Mesothelial cell of epicardium (in vitro differentiated cells): Measurements from ENCODE around the gene ZNF79. TPM values are rescaled to one million over a fixed set of nuclear protein-coding genes. Genes with fewer than 3 reads are reported as not detected.

ENCODE experiments used
- DNase-seq, 2 experiments: peaks; one replicate each; pipeline ENCODE4 v3.0.0; 2021; ENCODE audit warnings: low spot score in 2 of 2; ENCODE audit not compliant: unreplicated experiment in 2 of 2
- H3K27ac Mint-ChIP-seq: 2 replicates; pipeline ENCODE4 v1.8.0; 2021; ENCODE audit warnings: mixed read lengths
- H3K27me3 Mint-ChIP-seq: 2 replicates; pipeline ENCODE4 v1.8.0; 2021; ENCODE audit warnings: low read depth, mixed read lengths
- H3K36me3 Mint-ChIP-seq: 2 replicates; pipeline ENCODE4 v1.8.0; 2021; ENCODE audit warnings: mixed read lengths
- H3K4me1 Mint-ChIP-seq: 2 replicates; pipeline ENCODE4 v1.8.0; 2021; ENCODE audit warnings: mixed read lengths
- H3K4me3 Mint-ChIP-seq: 2 replicates; pipeline ENCODE4 v1.8.0; 2021; ENCODE audit warnings: mild to moderate bottlenecking, moderate library complexity, mixed read lengths
- H3K9me3 Mint-ChIP-seq: 2 replicates; pipeline ENCODE4 v1.8.0; 2021; ENCODE audit warnings: mixed read lengths
- CTCF ChIP-seq: fragments of 200-600 bp; sonication (generic); IDR thresholded peaks from one replicate; pipeline ENCODE4 v1.5.0; 2021; ENCODE audit warnings: antibody characterized with exemption; ENCODE audit not compliant: unreplicated experiment
- total RNA-seq: library from RNA; stranded (reverse); gene quantifications from 3 replicates; pipeline ENCODE4 v1.2.1, GENCODE V29; 2021

Gene ZNF79
- total RNA-seq, 1 donor from 2014 or later: 11.0 TPM

- H3K4me3 Mint-ChIP-seq: no peak overlapping the region
- H3K36me3 Mint-ChIP-seq: peaks cover 21% of the 10 kb centered on the region
- H3K27me3 Mint-ChIP-seq: no peaks in the 10 kb centered on the region
- no peaks in the 10 kb centered on the region for H3K4me1 Mint-ChIP-seq
- peaks cover 6% of the 10 kb centered on the region for H3K9me3 Mint-ChIP-seq
- no peak for TF ChIP-seq CTCF
- DNase-seq: no peak
- no peak overlapping the region for H3K27ac Mint-ChIP-seq
These were observed 46.5 kb downstream of the ZNF79 start for GRCh38 chr9:127470662-127471061.

GRCh38 chr9:127473501-127473900, 49.3 kb downstream of the ZNF79 start:
- Mint-ChIP-seq H3K27me3 (no peaks in the 10 kb centered on the region), H3K27ac (no peak overlapping the region), H3K9me3 (peaks cover 6% of the 10 kb centered on the region), H3K4me3 (no peak overlapping the region), H3K4me1 (no peaks in the 10 kb centered on the region), H3K36me3 (peaks cover 18% of the 10 kb centered on the region)
- DNase-seq: no peak
- no peak for TF ChIP-seq CTCF

- Mint-ChIP-seq H3K9me3 (peaks cover 6% of the 10 kb centered on the region), H3K4me3 (no peak overlapping the region), H3K4me1 (no peaks in the 10 kb centered on the region), H3K27me3 (no peaks in the 10 kb centered on the region), H3K27ac (no peak overlapping the region), H3K36me3 (peaks cover 18% of the 10 kb centered on the region)
- no peak for TF ChIP-seq CTCF
- no peak for DNase-seq
These were observed 49.8 kb downstream of the ZNF79 start for GRCh38 chr9:127473932-127474331.

DNA sequence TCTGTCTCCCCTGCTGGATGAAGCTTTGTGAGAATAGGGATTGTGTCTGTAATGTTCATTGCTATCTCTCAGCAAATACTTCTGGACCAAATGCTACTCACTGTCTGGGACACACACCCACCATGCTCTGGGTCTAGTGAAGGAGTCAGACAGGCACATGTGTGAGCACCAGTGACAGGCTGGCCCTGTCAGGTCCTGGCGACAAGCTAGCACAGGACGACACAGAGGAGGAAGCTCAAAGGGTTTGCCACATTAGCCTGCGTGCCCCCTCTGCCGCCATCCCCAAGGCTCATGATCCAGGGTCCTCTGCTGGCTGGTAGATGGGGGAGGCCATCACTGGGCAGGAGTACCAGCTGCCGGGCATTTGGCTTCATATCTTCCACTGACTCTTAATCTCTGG, 50.4 kb downstream of the ZNF79 start:
- Mint-ChIP-seq H3K4me3 (no peak overlapping the region), H3K36me3 (peaks cover 18% of the 10 kb centered on the region), H3K27me3 (no peaks in the 10 kb centered on the region), H3K9me3 (peaks cover 6% of the 10 kb centered on the region), H3K27ac (no peak overlapping the region), H3K4me1 (no peaks in the 10 kb centered on the region)
- DNase-seq: no peak
- TF ChIP-seq CTCF: no peak

DNA sequence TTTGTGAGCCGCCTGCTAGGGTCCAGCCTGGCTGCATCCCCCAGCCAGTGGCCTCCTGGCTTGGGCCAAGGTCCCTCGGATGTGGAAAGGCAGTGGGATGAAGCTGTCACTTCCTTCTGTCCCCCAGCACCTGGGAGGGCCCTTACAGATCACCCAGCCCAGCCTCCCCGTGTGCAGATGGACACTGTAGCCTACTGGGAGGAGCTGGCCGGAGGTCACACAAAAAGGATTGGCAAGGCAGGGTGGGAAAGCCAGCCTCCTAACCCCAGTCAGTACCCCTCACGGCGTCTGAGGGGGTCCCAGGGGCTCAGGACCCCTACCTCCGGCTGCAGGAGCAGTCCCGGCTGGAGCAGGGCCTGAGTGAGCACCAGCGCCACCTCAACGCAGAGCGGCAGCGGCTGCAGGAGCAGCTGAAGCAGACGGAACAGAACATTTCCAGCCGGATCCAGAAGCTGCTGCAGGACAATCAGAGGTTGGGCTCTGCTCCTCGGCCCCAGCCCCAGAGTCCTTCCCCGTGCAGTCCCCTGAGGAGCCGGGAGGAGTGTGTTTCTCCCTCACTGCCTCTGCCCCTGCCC, 55.4 kb downstream of the ZNF79 start:
- H3K4me1 Mint-ChIP-seq: no peaks in the 10 kb centered on the region
- H3K36me3 Mint-ChIP-seq: peaks cover 21% of the 10 kb centered on the region
- H3K27me3 Mint-ChIP-seq: no peaks in the 10 kb centered on the region
- H3K9me3 Mint-ChIP-seq: no peaks in the 10 kb centered on the region
- H3K4me3 Mint-ChIP-seq: no peak overlapping the region
- no peak for DNase-seq
- no peak for TF ChIP-seq CTCF
- H3K27ac Mint-ChIP-seq: no peak overlapping the region

DNA sequence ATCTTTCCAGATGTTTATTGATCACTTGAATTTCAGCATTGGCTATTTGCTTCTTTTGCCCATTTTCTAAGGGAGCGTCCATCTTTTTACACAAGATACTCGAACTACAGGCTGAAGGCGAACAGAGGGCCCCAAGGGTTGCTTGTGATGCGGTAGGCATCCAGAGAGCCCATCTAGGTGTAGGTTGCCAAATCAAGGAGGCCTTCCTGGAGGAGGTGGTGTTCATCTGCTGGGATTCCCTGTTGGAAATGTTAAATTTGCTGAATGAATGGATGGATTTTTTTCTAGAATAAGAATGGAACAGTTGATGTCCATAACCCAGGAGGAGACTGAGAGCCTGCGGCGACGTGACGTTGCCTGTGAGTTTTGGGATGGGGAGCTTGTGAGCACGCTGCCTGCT, 58.5 kb downstream of the ZNF79 start:
- H3K27me3 Mint-ChIP-seq: no peaks in the 10 kb centered on the region
- no peak overlapping the region for H3K27ac Mint-ChIP-seq
- H3K4me1 Mint-ChIP-seq: no peaks in the 10 kb centered on the region
- no peaks in the 10 kb centered on the region for H3K9me3 Mint-ChIP-seq
- no peak overlapping the region for H3K4me3 Mint-ChIP-seq
- no peak for TF ChIP-seq CTCF
- no peak for DNase-seq
- peaks cover 21% of the 10 kb centered on the region for H3K36me3 Mint-ChIP-seq
